GM19467 (cell line): ENCODE data around the gene VPS37B.

Experiments used
- ATAC-seq: cut with Tn5 transposase; IDR thresholded peaks from one replicate; pipeline ENCODE4 v1.9.1; 2021; ENCODE audit warnings: mild to moderate bottlenecking, moderate library complexity; ENCODE audit not compliant: unreplicated experiment

VPS37B gene

GRCh38 chr12:122842505-122843405, 53.2 kb downstream of the VPS37B start:
- no peak for ATAC-seq

DNA sequence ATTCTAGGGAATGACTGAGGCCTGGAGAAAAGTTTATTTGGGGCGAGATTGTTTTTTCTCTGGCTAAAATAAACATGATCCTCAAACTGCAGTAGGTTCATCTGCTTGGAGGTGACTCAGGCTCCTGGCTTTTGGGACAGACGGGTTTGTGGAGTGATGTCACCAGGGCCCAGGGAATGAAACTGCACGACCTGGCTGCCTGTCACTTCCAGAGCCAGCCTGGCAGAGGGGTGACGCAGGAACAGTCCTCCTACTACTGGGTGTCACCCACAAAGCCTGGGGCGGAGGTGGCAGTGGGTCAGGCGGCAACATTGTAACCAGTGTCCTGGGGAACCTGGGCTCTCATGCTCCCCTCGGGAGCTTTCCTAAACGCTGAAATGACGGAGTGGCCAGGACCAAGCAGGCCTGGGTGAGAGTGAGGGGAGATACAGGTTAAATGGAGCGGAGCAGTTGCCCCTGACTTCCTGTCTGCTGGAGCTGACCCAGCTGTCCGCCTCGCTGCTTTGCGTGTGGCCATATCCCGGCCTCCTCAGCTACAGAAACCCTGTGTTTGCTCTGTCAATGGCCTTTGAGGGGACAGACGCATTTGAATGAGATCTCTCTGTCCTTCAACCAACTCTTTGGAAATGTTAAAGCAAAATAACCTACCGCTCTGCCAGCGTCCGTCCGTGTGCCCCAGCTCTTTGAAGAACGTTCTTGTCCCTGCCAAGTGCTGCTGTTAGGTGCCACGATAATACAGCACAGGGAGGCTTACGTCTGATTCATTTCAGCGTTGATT, 54.2 kb downstream of the VPS37B start:
- no peak for ATAC-seq

DNA sequence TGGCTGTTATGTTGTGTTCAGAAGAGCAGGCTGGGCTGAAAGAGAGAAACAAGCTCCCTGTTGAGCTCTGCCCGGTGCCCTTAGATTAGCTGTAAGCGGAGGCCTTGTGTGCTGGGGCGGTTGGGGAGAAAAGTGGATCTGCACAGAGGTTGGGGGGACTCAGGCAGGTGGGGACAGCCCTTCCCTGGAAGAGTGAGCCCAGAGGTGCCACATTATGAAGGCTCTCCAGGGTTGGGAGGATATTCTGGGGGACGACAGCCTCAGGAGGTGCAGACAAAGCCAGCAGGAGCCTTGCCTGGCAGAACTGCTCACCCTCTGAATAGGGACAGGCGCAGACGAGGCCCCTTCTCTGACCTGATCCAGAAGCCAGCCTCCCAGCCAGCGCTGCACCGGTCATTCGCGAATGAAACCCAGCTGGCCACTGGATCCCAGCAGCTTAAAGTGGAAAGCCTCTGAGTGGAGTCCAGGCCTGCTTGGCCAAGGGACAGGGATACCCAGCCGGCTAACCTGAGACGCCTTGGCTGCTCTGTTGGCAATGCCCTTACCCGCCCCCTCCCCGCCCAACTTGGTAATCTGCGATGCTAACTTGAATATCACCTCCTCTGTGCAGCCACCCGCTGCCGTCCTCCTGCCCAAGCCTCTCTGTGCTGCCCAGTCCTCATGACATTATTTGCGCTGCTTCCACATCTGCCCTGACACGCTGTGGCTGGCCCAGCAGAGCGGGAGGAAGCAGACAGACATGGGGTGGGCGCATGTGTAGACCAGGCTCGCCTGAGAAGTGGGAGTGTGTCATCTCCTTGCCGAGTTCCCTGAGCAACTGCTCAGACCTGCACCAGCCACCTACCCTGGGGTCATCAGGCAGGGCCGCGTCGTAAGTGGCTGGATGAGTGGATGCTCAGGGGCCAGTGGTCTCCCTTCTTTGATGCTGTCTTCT, 55.1 kb downstream of the VPS37B start:
- no peak for ATAC-seq

GRCh38 chr12:122839907-122840554, 55.9 kb downstream of the VPS37B start:
- ATAC-seq, result no peak

GRCh38 chr12:122838841-122839240, 57.1 kb downstream of the VPS37B start:
- no peak for ATAC-seq

- no peak for ATAC-seq
Measured at GRCh38 chr12:122837306-122838265, 58.3 kb downstream of the VPS37B start.

DNA sequence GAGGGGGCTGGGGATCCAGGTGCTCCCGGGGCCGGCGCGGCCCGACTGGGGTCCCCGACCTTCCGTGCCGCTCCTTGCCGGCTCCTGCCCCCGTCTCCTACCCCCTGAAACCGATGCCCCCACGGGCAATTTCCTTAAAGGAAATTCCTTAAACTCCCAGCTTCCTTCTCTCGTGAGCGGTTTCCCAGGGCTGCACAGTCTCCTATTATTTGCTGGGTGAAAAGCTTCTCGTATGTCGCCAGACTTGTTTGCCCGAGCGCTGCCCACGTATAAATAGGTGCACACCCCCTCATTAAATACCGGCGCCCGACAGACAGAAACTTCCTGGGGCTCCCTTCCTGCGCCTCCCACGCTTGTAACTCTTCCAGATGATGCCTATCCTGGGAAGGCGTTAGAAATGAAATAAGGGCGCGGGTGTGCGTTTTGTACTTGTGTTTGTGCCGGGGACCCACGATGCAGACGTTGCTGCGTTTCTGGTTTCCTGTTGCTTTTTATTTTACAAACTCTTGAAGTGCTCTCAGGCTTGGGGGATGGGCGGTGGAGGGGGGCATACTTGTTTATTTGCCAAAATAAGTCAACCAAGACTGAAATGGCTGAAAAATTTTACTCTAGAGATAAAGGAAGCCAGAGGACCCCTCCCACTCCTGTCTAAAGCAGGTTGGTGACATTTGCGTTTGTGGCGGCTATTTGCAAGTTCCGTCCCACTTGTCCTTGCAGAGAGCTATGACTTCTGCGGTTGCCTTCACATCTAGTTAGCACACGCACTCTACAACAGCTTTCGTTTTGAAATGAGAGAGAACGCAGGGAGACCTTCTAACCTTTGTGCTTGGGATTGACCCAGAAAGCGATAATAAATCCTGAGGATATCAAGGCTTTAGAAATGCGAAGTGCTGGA, 59.6 kb downstream of the VPS37B start:
- ATAC-seq, result peak; percentile 58

GRCh38 chr12:122835750-122836026, 60.2 kb downstream of the VPS37B start:
- no peak for ATAC-seq

- no peak for ATAC-seq
Measured at GRCh38 chr12:122834921-122835749, 60.8 kb downstream of the VPS37B start, which contains the start of gene HIP1R. TSS of gene HIP1R (plus strand) at chr12:122835457. CDS start at chr12:122835551, 94 bp downstream.

- no peak for ATAC-seq
Measured at GRCh38 chr12:122834104-122834920, 61.6 kb downstream of the VPS37B start.

DNA sequence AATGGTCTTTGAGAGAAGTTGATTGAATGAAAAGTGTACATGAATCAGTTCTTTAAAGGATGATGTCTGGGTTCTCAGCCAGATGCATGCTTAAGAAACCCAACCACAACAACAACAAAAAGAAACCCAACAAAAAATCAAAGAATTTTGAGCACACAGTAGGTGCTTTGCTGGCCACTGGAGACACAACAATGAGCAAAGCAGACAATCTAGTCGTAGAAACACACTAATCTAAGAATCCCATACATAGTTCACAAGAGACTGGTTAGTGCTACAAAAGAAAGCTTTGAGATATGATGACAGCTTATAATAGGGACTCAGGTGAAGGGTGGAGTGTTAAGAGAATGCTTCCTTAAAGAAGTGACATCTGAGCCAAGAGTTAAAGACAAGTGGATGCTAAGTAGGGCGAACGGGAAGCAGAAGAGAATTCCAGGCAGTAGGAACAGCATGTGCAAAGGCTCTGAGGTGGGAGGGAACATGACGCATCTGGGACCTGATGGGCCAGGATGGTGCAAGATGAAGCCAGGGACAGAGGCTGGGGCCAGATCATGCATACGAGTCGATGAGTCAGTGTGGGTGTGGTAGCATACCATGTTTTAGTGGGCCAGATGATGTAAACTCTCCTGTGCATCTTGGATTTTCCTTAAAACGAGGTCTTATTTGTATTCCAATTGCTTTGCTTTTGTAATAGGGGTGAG, 65.3 kb downstream of the VPS37B start:
- no peak for ATAC-seq

DNA sequence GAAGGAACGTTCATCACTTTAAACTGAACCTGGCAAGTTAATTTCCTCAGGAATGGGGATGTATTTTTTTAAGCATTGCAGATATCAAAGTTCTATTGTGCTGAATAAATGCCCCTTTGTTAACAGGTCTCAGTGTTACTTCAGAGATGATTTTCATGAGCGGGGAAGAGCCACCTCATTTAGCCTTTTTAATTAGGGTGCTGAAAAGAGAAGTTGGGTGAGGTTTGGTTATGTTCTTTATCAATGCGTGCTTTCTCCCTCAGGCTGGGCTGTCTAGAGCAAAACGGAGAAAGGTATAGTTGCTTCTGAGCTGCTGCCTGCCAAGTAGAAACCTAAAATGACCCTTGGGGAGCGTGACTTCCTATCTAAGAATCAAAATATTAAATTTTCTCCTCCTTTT, 68.7 kb downstream of the VPS37B start:
- ATAC-seq, result no peak

DNA sequence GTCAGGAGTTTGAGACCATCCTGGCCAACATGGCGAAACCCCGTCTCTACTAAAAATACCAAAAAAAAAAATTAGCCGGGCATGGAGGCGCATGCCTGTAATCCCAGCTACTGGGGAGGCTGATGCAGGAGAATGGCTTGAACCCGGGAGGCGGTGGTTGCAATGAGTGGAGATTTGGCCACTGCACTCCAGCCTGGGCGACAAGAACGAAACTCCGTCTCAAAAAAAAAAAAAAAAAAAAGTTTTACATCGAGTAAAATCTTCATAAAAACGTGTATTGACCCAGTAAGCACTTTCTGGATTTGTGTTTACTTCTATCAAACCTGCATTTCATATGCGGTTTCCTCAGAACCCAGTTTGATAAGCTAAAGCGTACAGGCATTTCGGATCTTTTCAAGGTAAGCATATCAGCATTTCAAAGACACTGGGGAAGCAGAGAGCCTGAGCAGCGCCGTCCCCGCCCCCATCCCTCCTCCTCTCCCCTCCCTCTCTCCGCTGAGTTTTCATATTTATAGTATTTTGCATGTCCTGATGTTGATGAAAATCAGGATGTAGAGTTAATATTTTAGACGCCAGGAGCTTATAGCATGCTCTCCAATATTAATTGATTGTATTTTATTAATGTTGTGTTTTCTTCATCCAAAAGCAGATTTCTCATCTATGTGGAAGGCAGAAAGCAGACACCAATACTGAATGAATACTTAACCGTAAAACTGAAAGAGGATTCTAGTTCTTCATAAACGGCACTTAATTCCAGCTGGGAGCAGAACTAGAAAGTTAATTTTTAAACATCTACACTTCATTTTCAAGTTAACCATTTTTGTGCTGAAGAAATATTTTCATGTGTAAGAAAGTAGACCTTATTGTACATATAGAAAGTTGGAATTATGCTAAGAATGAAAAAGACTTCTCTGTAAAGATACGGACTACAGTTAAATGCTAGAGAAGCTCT, 69.9 kb downstream of the VPS37B start:
- no peak for ATAC-seq

DNA sequence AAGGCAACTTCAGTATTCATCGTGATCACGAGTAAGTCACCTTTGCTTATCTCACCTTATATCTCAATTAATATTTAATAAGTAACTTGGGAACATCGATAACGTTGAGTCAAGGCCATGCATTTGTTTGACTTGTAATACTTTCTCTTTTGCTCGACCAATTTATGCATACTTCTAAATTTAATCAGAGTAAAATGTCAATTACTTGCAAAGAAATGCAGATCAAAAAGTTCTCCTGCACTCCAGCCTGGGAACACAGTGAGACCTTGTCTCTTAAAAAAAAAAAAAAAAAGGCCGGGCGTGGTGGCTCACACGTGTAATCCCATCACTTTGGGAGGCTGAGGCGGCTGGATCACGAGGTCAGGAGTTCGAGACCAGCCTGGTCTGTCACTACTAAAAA, 72.5 kb downstream of the VPS37B start:
- no peak for ATAC-seq

DNA sequence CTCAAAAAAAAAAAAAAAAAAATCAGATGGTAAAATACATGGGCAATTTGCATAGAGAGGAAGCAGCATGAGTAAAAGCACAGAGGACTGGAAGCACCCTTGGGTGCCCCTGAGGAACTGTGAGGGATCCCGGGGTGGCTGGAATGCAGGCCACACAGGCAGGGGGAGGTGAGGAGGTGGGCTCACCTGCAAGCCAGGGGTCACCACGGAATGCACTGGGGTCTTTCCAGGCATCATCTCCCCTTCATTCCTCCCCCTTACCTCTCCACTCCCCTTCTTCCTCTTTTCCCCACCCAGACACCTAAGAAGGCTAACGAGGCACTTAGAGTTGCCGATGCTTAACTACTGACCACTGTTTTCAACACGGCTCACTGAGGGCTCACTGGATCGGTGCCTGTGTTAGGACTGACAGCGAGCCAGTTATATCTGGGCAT, 75.1 kb downstream of the VPS37B start:
- ATAC-seq, result no peak
